Mucosa of descending colon (tissue), 3 donors: ENCODE results near the gene VPS33A. TPM values are rescaled to one million over a fixed set of nuclear protein-coding genes. Genes with fewer than 3 reads are reported as not detected.
"Not testable (repeated sequence)": the region's sequence is repeated elsewhere in the genome, so short reads cannot be mapped to it uniquely, and the experiment has no call there.

ENCODE experiments used
- ATAC-seq: fragments of 200-7000 bp; cut with Tn5 transposase; one replicate; pipeline ENCODE4 v1.9.1; 2020; ENCODE audit warnings: mild to moderate bottlenecking, moderate library complexity
- DNase-seq, 3 donors: peaks; one replicate each; pipeline ENCODE4 v3.0.0-alpha.2; 2020
- H3K36me3 ChIP-seq: fragments of 200-600 bp; one replicate; pipeline ENCODE4 v1.8.0; 2021; ENCODE audit warnings: low read depth, mild to moderate bottlenecking
- H3K4me1 ChIP-seq: fragments of 200-600 bp; one replicate; pipeline ENCODE4 v1.8.0; 2021; ENCODE audit warnings: low read depth, mild to moderate bottlenecking
- H3K4me3 ChIP-seq: fragments of 200-600 bp; one replicate; pipeline ENCODE4 v1.8.0; 2021; ENCODE audit warnings: mild to moderate bottlenecking
- H3K9me3 ChIP-seq: fragments of 200-600 bp; one replicate; pipeline ENCODE4 v1.8.0; 2021; ENCODE audit warnings: mild to moderate bottlenecking
- intact Hi-C, 2 donors: fragments of 100-400 bp; cut with DNase I in 1 of 2; cut with micrococcal nuclease in 1 of 2; formaldehyde crosslinking; loops; one replicate each; pipeline versions ENCODE4 v1.11.0 to v1.11.1; 2022; cut with DNase I, micrococcal nuclease
- total RNA-seq, 3 donors: library from RNA; stranded (reverse); fragmentation: NEBNext Ultra II Directional in 2 of 3; extraction: Animal tissue kit (Norgen Biotek cat#: 25700) in 2 of 3; gene quantifications; one replicate each; pipeline versions ENCODE4 v1.2.1 to v1.2.4, GENCODE V29; 2021 to 2023
- TF ChIP-seq, protein P1 (sequence below): fragments of 200-600 bp; IDR thresholded peaks from one replicate; pipeline ENCODE4 v1.8.0; 2022; ENCODE audit warnings: antibody characterized with exemption, mild to moderate bottlenecking
- donor health status: DM: no; HTN: no; CAD: no; lungs with moderate emphysema.
- donor health status: DM: no; HTN: no; CAD: no.
- donor health status: DM: no; HTN: yes; CAD: no.

VPS33A gene
- total RNA-seq, 3 donors from 2014 or later = 19.5 to 22.8 (median 22.4) TPM

DNA sequence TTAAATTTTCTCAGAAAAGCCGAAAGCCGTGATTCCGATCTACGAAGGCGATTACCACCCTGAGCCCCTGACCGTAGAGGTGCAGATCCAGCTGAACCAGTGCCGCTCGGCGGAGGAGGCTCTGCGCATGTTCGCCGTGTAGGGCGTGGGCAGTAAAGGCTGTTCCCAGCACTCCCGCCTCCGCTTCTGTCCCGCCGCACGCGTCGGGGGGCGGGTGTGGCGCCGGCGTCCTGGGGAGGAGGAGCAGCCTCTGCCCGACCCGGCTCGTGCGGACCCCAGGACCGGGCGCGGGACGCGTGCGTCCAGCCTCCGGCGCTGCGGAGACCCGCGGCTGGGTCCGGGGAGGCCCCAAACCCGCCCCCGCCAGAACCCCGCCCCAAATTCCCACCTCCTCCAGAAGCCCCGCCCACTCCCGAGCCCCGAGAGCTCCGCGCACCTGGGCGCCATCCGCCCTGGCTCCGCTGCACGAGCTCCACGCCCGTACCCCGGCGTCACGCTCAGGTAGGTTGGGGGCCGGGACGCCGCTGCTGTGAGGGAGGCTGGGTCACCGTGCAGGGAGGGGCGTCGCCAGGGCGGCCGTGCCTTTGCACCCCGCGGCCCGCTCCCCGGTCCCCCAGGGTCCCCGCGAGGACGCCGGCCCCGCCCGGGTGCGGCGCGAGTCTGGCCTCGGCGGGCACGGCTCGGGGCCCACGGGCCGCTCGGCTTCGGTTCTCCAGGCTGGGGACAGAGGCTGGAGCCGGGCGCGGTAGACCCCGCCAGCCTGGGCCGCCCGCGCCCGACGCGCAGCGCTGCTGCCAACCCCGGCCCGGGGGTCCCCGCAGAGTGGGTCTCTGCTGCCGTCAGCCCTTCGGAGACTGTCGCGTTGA lies 62.8 kb downstream of the VPS33A start, which contains the start of gene B3GNT4:
B3GNT4 (plus strand) TSS at position 409 of the 866 bp plus-strand sequence. CDS start 910 bp downstream, outside the sequence.
- Histone ChIP-seq H3K4me3 (peak within 1 kb of the TSS; percentile 9), H3K9me3 (no peaks in the 10 kb centered on the region), H3K36me3 (no peaks in the 10 kb centered on the region), H3K4me1 (peaks cover 8% of the 10 kb centered on the region)
- intact Hi-C loops = no loop called here
- TF ChIP-seq, protein P1, sequence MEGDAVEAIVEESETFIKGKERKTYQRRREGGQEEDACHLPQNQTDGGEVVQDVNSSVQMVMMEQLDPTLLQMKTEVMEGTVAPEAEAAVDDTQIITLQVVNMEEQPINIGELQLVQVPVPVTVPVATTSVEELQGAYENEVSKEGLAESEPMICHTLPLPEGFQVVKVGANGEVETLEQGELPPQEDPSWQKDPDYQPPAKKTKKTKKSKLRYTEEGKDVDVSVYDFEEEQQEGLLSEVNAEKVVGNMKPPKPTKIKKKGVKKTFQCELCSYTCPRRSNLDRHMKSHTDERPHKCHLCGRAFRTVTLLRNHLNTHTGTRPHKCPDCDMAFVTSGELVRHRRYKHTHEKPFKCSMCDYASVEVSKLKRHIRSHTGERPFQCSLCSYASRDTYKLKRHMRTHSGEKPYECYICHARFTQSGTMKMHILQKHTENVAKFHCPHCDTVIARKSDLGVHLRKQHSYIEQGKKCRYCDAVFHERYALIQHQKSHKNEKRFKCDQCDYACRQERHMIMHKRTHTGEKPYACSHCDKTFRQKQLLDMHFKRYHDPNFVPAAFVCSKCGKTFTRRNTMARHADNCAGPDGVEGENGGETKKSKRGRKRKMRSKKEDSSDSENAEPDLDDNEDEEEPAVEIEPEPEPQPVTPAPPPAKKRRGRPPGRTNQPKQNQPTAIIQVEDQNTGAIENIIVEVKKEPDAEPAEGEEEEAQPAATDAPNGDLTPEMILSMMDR = no peak
- ATAC-seq (peak; percentile 88), DNase-seq (peak; percentile 76 to 86 (median 83))

DNA sequence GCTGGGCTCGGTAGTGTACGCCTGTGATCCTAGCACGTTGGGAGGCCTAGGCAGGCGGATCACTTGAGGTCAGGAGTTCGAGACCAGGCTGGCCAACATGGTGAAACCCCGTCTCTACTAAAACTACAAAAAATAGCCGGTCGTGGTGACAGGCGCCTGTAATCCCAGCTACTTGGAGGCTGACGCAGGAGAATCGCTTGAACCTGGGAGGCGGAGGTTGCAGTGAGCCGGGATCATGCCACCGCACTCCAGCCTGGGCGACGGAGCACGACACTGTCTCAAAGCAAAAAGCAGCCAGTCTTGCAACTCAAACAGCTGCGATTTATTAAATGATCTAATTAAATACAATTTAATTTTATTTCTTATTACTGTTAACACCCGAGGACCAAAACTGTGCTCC lies 63.5 kb downstream of the VPS33A start:
- H3K9me3 ChIP-seq, H3K4me3 ChIP-seq, ATAC-seq, H3K4me1 ChIP-seq, DNase-seq, intact Hi-C loops, H3K36me3 ChIP-seq: not testable (repeated sequence)

DNA sequence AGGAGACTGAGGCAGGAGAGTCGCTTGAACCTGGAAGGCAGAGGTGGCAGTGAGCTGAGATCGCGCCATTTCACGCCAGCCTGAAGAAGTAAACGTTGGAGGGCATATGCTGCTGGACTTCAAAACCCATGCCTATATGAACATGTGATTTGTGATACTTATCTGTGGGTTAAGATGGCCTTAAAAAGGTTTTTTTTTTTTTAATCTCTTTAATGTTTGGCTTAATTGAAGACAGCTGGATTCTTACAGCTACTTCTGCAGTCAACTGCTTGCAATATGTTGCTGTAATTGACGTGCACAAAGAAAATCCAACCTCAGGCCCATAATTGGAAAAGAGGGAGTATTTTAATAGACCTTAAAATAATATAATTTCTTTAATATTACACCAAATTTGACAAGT lies 64.3 kb downstream of the VPS33A start:
- peaks cover 8% of the 10 kb centered on the region for H3K4me1 ChIP-seq
- DNase-seq (no peak), ATAC-seq (no peak)
- no peaks in the 10 kb centered on the region for H3K36me3 ChIP-seq
- H3K4me3 ChIP-seq = no peak overlapping the region
- TF ChIP-seq, protein P1 = no peak
- intact Hi-C loops = no loop called here
- no peaks in the 10 kb centered on the region for H3K9me3 ChIP-seq

DNA sequence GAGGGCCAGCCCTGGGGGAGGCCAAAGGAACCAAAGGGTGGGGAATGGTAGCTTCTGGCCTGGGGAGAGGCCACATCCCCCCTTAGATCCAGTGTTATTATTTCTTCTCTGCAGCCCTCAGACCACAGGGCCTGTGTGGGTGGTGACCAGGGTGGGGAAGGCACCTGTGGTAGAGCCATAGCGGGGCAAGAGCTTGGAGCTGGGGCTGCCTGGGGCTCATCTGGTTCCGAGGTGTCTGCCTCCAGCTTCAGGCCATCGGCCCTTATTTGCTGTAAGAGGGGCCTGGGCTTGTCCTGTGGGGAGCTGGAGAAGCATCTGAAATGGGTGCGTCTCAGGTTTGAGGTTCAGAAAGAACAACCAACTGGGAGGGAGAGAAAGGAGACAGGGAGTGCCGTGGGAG lies 64.9 kb downstream of the VPS33A start:
- TF ChIP-seq, protein P1 = no peak
- H3K36me3 ChIP-seq = no peaks in the 10 kb centered on the region
- H3K9me3 ChIP-seq = no peaks in the 10 kb centered on the region
- no peak overlapping the region for H3K4me3 ChIP-seq
- ATAC-seq (no peak), DNase-seq (no peak)
- H3K4me1 ChIP-seq = peaks cover 8% of the 10 kb centered on the region
- intact Hi-C loops = no loop called here

DNA sequence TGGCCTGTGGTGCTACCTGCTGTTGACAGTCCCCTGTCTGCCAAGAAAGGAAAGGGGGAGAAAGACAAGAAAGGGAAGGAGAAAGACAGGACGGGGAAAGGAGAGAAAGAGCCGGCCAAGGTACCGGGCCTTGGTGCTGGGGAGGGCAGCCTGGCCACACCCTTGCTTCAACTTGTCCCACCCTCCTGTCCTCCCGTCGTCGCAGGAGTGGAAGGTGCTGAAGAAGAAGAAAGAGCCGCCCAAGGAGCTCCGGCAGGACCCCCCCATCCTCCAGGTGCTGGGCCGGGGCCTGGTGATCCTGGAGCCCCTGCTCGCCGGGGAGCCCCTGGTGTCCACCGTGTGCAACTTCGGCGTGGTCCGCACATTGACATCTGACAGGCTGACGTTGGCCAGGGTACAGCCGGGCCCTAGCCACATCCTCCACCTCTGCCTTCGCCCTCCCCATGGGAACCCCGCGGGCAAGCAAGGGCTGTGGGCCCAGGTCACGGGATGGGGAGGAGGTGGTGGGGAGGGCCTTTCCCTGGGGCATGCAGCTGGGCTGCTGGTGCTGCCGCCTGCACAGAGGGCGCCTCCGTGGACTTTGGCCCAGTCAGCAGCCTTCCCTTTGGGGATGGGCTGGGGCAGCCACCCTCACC lies 65.6 kb downstream of the VPS33A start:
- Histone ChIP-seq H3K9me3 (no peaks in the 10 kb centered on the region), H3K4me1 (peaks cover 8% of the 10 kb centered on the region), H3K4me3 (no peak overlapping the region), H3K36me3 (no peaks in the 10 kb centered on the region)
- TF ChIP-seq, protein P1 = no peak
- peak; percentile 7 for ATAC-seq
- DNase-seq = no peak
- intact Hi-C loops = no loop called here
